Uterus (tissue), 4 donors: Measurements from ENCODE around the gene SOCS6. TPM values are rescaled to one million over a fixed set of nuclear protein-coding genes. Genes with fewer than 3 reads are reported as not detected.

Source experiments
- DNase-seq, 2 donors: peaks; one replicate each; pipeline ENCODE4 v3.0.0-alpha.2; 2019 to 2020
- H3K27ac ChIP-seq, 2 donors: fragments of 200-600 bp; sonication (generic); 1 replicate in 1 of 2; 2 replicates in 1 of 2; pipeline ENCODE4 v1.5.1; 2016 to 2018
- H3K27me3 ChIP-seq, 2 donors: fragments of 200-600 bp; sonication (generic); one replicate each; pipeline ENCODE4 v1.5.1; 2018 to 2019; ENCODE audit warnings: control low read depth in 1 of 2
- H3K36me3 ChIP-seq, 2 donors: fragments of 200-600 bp; sonication (generic); one replicate each; pipeline ENCODE4 v1.5.1; 2019; ENCODE audit warnings: control low read depth in 1 of 2
- H3K4me1 ChIP-seq, 2 donors: fragments of 200-600 bp; sonication (generic); one replicate each; pipeline ENCODE4 v1.5.1; 2018 to 2019; ENCODE audit warnings: control low read depth in 1 of 2
- H3K4me3 ChIP-seq, 2 donors: fragments of 200-600 bp; sonication (generic); 1 replicate in 1 of 2; 2 replicates in 1 of 2; pipeline ENCODE4 v1.5.1; 2018 to 2019; ENCODE audit warnings: mild to moderate bottlenecking in 1 of 2
- H3K9me3 ChIP-seq, 2 donors: fragments of 200-600 bp; sonication (generic); one replicate each; pipeline ENCODE4 v1.5.1; 2019; ENCODE audit warnings: control low read depth in 1 of 2
- POLR2A ChIP-seq, 2 donors: fragments of 450-650 bp; IDR thresholded peaks; one replicate each; pipeline ENCODE4 v1.6.1; 2016; ENCODE audit warnings: antibody characterized with exemption in 2 of 2, mild to moderate bottlenecking in 1 of 2, moderate library complexity in 1 of 2
- intact Hi-C: fragments of 100-400 bp; cut with DNase I; formaldehyde crosslinking; loops from one replicate; pipeline ENCODE4 v1.15.1; 2023; ENCODE audit warnings: low total_unique reads
- total RNA-seq, 4 donors: library from RNA; depleted of rRNA in 3 of 4; stranded (reverse); fragments of >200 nt in 3 of 4; gene quantifications; one replicate each; pipeline versions ENCODE4 v1.1.0 to v1.2.4, GENCODE V29; 2014 to 2023
- TF ChIP-seq, protein P1 (sequence below), 4 experiments: fragments of 200-600 bp in 2 of 4; fragments of 450-650 bp in 2 of 4; sonication (generic) in 2 of 4; IDR thresholded peaks; one replicate each; pipeline ENCODE4 v1.5.1; 2016 to 2019; ENCODE audit warnings: antibody characterized with exemption in 4 of 4, mild to moderate bottlenecking in 2 of 4, moderate library complexity in 1 of 4
- donor health status: DM: yes; HTN: yes; CAD: no.

Gene SOCS6
- total RNA-seq, 4 donors from 2014 or later = 12.9 to 59.5 (median 19.9) TPM

GRCh38 chr18:70279470-70279869 lies 9.4 kb upstream of the SOCS6 start:
- Histone ChIP-seq H3K36me3 (no peaks in the 10 kb centered on the region), H3K9me3 (no peaks in the 10 kb centered on the region)
- intact Hi-C loops = loop anchor here (10.0 kb wide), 1 partner anchor 55 kb away; no protein-coding TSS in a partner anchor

GRCh38 chr18:70280007-70280925 lies 8.6 kb upstream of the SOCS6 start:
- TF ChIP-seq, protein P1, sequence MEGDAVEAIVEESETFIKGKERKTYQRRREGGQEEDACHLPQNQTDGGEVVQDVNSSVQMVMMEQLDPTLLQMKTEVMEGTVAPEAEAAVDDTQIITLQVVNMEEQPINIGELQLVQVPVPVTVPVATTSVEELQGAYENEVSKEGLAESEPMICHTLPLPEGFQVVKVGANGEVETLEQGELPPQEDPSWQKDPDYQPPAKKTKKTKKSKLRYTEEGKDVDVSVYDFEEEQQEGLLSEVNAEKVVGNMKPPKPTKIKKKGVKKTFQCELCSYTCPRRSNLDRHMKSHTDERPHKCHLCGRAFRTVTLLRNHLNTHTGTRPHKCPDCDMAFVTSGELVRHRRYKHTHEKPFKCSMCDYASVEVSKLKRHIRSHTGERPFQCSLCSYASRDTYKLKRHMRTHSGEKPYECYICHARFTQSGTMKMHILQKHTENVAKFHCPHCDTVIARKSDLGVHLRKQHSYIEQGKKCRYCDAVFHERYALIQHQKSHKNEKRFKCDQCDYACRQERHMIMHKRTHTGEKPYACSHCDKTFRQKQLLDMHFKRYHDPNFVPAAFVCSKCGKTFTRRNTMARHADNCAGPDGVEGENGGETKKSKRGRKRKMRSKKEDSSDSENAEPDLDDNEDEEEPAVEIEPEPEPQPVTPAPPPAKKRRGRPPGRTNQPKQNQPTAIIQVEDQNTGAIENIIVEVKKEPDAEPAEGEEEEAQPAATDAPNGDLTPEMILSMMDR (IDR thresholded peaks at IDR 0.05) = no peak
- TF ChIP-seq POLR2A (IDR thresholded peaks at IDR 0.05) = no peak
- H3K27me3 ChIP-seq = no peaks in the 10 kb centered on the region
- intact Hi-C loops = no loop called here
- no peaks in the 10 kb centered on the region for H3K9me3 ChIP-seq
- H3K4me1 ChIP-seq = no peaks in the 10 kb centered on the region
- H3K4me3 ChIP-seq = no peak overlapping the region
- no peak for DNase-seq
- H3K27ac ChIP-seq = no peak overlapping the region
- no peaks in the 10 kb centered on the region for H3K36me3 ChIP-seq

More at GRCh38 chr18:70279470-70279869, 9.4 kb upstream of the SOCS6 start:
- Histone ChIP-seq H3K27me3 (no peaks in the 10 kb centered on the region), H3K4me3 (no peak overlapping the region), H3K27ac (no peak overlapping the region), H3K4me1 (no peaks in the 10 kb centered on the region)
- TF ChIP-seq POLR2A (IDR thresholded peaks at IDR 0.05) = no peak
- TF ChIP-seq, protein P1 (IDR thresholded peaks at IDR 0.05) = no peak
- no peak for DNase-seq

DNA sequence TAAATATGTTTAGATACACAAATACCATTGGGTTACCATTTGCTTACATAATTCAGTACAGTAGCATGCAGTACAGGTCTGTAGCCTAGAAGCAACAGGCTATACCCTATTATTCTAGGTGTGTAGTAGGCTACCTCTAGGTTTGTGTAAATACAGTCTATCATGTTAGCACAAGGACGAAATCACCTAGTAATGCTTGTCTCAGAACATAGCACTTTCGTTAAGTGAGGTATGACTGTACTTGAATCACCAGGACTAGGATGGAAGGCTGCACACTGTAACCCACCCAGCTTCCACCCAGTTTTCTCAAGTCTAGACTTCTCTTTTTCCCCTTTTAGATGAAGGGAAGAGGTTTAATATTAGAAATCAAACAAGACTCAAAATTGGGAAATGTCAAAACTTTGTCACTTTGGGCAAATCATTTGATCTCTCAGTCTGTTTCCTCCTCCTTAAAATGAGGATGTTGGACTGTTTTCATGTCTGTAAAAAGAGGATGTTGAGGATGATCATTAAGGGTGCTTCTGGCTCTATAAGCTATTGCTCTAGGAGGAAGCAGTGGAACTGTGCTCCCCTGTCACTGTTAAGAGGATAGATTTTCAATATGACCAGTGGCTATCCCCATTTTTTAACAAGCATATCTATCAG lies 3.7 kb upstream of the SOCS6 start:
- H3K27me3 ChIP-seq = no peaks in the 10 kb centered on the region
- DNase-seq = no peak
- H3K4me3 ChIP-seq = no peak overlapping the region
- intact Hi-C loops = no loop called here
- H3K27ac ChIP-seq = no peak overlapping the region
- no peaks in the 10 kb centered on the region for H3K36me3 ChIP-seq
- no peak for TF ChIP-seq POLR2A (IDR thresholded peaks at IDR 0.05)
- TF ChIP-seq, protein P1 (IDR thresholded peaks at IDR 0.05) = no peak
- no peaks in the 10 kb centered on the region for H3K9me3 ChIP-seq
- no peaks in the 10 kb centered on the region for H3K4me1 ChIP-seq

- H3K27ac ChIP-seq = peak overlapping the region; percentile 87 to 92
- intact Hi-C loops = no loop called here
- TF ChIP-seq POLR2A (IDR thresholded peaks at IDR 0.05) = no peak
- TF ChIP-seq, protein P1 (IDR thresholded peaks at IDR 0.05) = no peak
- no peaks in the 10 kb centered on the region for H3K9me3 ChIP-seq
- no peaks in the 10 kb centered on the region for H3K36me3 ChIP-seq
- H3K27me3 ChIP-seq = no peaks in the 10 kb centered on the region
- H3K4me3 ChIP-seq = no peak overlapping the region
- DNase-seq = no peak
- H3K4me1 ChIP-seq = peaks cover 4 to 5% of the 10 kb centered on the region in 2 donors
These were observed 1.1 kb upstream of the SOCS6 start for GRCh38 chr18:70287731-70288130.
